Stimulated activated CD8-positive, alpha-beta memory T cell treated with anti-CD3 and anti-CD28 coated beads, Interleukin-2, amount 100 ng/mL, for 1 hour (primary cell): ENCODE measurements around the gene GALR2.

ENCODE experiments used
- DNase-seq, 2 donors: peaks; one replicate each; pipeline ENCODE4 v3.0.0-alpha.2; 2020; ENCODE audit warnings: low read depth in 2 of 2

Gene GALR2

GRCh38 chr17:76092526-76093413, 18.2 kb downstream of the GALR2 start:
- no peak for DNase-seq

- no peak for DNase-seq
Observed at GRCh38 chr17:76094046-76094445, 19.5 kb downstream of the GALR2 start.

- no peak for DNase-seq
Observed at GRCh38 chr17:76095943-76096342, 21.4 kb downstream of the GALR2 start.

- no peak for DNase-seq
Observed at GRCh38 chr17:76097716-76098295, 23.2 kb downstream of the GALR2 start.

GRCh38 chr17:76102944-76103273, 28.3 kb downstream of the GALR2 start:
- no peak for DNase-seq

GRCh38 chr17:76103274-76104139, 28.9 kb downstream of the GALR2 start, which contains the start of gene EXOC7:
Gene EXOC7, minus strand, starts transcription at chr17:76103787. Its CDS starts 95 bp downstream, at chr17:76103692.
- peak; percentile 84 to 87 for DNase-seq

- DNase-seq = no peak
Observed at GRCh38 chr17:76104140-76104895, 29.7 kb downstream of the GALR2 start.

GRCh38 chr17:76104896-76105231, 30.3 kb downstream of the GALR2 start:
- DNase-seq = no peak

GRCh38 chr17:76106703-76107102, 32.1 kb downstream of the GALR2 start:
- no peak for DNase-seq

GRCh38 chr17:76107509-76107908, 32.9 kb downstream of the GALR2 start:
- no peak for DNase-seq

- DNase-seq = no peak
Observed at GRCh38 chr17:76111956-76112355, 37.4 kb downstream of the GALR2 start.

- DNase-seq = no peak
Observed at GRCh38 chr17:76115138-76115754, 40.7 kb downstream of the GALR2 start.

GRCh38 chr17:76119409-76120371, 45.1 kb downstream of the GALR2 start:
- DNase-seq = no peak

- DNase-seq = no peak
Observed at GRCh38 chr17:76120658-76121008, 46.1 kb downstream of the GALR2 start.

- DNase-seq = no peak
Observed at GRCh38 chr17:76121932-76122430, 47.4 kb downstream of the GALR2 start.

GRCh38 chr17:76122431-76123190, 48.0 kb downstream of the GALR2 start:
- no peak for DNase-seq

GRCh38 chr17:76123191-76123499, 48.6 kb downstream of the GALR2 start:
- no peak for DNase-seq

- DNase-seq = no peak
Observed at GRCh38 chr17:76123749-76124581, 49.4 kb downstream of the GALR2 start.
